ENCODE data around the gene FAM13B.

DNA sequence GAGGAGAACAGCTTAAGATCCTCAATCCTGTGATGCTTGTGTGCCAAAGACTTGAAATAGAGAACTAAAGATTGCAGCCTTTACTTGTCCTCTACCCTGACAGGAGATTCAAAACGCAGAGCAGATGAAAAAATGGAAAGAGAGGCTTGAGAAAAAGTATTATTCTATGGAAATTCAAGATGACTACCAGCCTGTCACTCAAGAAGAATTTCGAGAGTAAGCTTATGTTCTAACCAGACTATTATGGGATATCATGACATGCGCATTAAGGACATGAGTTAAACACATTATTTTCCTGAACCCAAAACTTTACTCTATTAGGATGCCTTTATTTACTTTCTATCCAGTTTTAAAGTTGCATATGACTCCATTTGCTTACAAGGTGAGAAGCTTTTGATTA lies 97.2 kb downstream of the FAM13B start:
- TF ChIP-seq, protein P1, sequence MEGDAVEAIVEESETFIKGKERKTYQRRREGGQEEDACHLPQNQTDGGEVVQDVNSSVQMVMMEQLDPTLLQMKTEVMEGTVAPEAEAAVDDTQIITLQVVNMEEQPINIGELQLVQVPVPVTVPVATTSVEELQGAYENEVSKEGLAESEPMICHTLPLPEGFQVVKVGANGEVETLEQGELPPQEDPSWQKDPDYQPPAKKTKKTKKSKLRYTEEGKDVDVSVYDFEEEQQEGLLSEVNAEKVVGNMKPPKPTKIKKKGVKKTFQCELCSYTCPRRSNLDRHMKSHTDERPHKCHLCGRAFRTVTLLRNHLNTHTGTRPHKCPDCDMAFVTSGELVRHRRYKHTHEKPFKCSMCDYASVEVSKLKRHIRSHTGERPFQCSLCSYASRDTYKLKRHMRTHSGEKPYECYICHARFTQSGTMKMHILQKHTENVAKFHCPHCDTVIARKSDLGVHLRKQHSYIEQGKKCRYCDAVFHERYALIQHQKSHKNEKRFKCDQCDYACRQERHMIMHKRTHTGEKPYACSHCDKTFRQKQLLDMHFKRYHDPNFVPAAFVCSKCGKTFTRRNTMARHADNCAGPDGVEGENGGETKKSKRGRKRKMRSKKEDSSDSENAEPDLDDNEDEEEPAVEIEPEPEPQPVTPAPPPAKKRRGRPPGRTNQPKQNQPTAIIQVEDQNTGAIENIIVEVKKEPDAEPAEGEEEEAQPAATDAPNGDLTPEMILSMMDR (IDR thresholded peaks at IDR 0.05 in 2 of 3, conservative IDR thresholded peaks at IDR 0.05 in 1 of 3; ENCODE audit: borderline replicate concordance in 1 of 3, insufficient read depth in 1 of 3, low read depth in 2 of 3, low read length in 2 of 3): no peak
- TF ChIP-seq POLR2A (IDR thresholded peaks at IDR 0.05; ENCODE audit: borderline replicate concordance, extremely low read depth, insufficient read depth, insufficient read length) (no peak), EZH2 (IDR thresholded peaks at IDR 0.05) (no peak), JUND (IDR thresholded peaks at IDR 0.05) (no peak), EZH2phosphoT487 (IDR thresholded peaks at IDR 0.05; ENCODE audit: borderline replicate concordance) (no peak), ZFX (IDR thresholded peaks at IDR 0.05) (no peak), RAD21 (IDR thresholded peaks at IDR 0.05; ENCODE audit: low read depth) (no peak), SIN3A (IDR thresholded peaks at IDR 0.05; ENCODE audit: low read depth) (no peak), POLR2AphosphoS5 (IDR thresholded peaks at IDR 0.05; ENCODE audit: low read depth, low read length) (no peak), CEBPB (IDR thresholded peaks at IDR 0.05; ENCODE audit: low read depth) (no peak)
- TF ChIP-seq, protein P2, sequence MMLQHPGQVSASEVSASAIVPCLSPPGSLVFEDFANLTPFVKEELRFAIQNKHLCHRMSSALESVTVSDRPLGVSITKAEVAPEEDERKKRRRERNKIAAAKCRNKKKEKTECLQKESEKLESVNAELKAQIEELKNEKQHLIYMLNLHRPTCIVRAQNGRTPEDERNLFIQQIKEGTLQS (IDR thresholded peaks at IDR 0.05): no peak
